ENCODE measurements around the gene FBXO21.
A peak's percentile ranks its signal among the peaks of the same experiment; 100 is the strongest.

The FBXO21 gene

DNA sequence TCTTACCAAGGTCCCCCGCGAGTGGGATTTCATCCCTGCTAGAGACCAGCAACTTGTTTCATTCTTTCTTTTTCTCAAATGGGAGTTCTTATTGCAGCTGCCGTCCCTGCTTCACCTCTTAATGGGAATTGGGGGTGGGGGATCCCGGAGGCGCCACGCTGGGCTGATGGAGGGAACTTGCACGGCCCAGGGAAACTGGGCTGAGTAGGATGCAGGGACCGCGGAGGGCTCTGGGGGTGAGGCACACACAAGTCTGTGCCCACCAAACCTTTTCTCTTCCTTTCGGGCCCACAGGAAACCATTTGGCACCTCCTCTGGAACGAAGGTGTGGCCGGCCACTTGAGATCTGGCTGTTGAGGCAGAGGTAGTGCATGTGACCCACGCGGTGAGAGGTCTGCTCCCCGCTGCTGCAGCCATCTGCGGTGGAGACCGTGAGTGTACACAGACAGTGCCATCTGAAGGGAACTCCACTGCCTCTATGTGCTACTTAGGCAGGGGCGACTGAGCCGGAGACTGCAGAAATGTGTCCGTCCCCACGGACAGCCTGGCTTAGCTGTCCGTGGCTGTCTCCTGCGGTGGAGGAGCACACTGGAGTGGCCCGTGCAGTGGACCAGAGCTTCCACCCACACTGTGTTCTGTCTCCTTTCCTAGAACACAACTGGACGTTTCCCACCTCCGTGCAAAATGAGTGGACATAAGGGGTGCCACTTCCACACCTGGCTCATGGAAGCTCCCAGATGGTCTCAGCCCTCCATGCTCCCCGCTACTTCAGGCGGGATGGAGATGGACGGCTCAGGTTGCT, 49.0 kb downstream of the FBXO21 start:
- no peaks in the 10 kb centered on the region for H3K79me2 ChIP-seq (ENCODE audit: insufficient read depth, low read length)
- no peaks in the 10 kb centered on the region for H3K9me2 ChIP-seq (replicated peaks; ENCODE audit: insufficient read depth, low read length)
- H3K27ac ChIP-seq (ENCODE audit: low read depth, low read length): peak overlapping the region; percentile 54
- H3F3A ChIP-seq (ENCODE audit: insufficient read depth): peaks cover 15% of the 10 kb centered on the region
- no peak overlapping the region for H3K9ac ChIP-seq (ENCODE audit: low read length)
- H3K4me3 ChIP-seq (ENCODE audit: insufficient read depth, low read length, poor library complexity, severe bottlenecking): no peak overlapping the region
- H4K20me1 ChIP-seq (ENCODE audit: low read depth, low read length): no peaks in the 10 kb centered on the region
- no peaks in the 10 kb centered on the region for H3K27me3 ChIP-seq (ENCODE audit: low read length)
- no peaks in the 10 kb centered on the region for H3K9me3 ChIP-seq (ENCODE audit: insufficient read depth, low read length)
- no peak overlapping the region for H2AFZ ChIP-seq (ENCODE audit: low read depth, low read length, severe bottlenecking)
- H3K36me3 ChIP-seq (ENCODE audit: low read length): peaks cover 12% of the 10 kb centered on the region
- H3K4me2 ChIP-seq (ENCODE audit: low read depth, low read length, poor library complexity, severe bottlenecking): peak overlapping the region; percentile 35
- no peak for TF ChIP-seq EZH2phosphoT487 (conservative IDR thresholded peaks at IDR 0.05; ENCODE audit: low read length)
- TF ChIP-seq, protein P1, sequence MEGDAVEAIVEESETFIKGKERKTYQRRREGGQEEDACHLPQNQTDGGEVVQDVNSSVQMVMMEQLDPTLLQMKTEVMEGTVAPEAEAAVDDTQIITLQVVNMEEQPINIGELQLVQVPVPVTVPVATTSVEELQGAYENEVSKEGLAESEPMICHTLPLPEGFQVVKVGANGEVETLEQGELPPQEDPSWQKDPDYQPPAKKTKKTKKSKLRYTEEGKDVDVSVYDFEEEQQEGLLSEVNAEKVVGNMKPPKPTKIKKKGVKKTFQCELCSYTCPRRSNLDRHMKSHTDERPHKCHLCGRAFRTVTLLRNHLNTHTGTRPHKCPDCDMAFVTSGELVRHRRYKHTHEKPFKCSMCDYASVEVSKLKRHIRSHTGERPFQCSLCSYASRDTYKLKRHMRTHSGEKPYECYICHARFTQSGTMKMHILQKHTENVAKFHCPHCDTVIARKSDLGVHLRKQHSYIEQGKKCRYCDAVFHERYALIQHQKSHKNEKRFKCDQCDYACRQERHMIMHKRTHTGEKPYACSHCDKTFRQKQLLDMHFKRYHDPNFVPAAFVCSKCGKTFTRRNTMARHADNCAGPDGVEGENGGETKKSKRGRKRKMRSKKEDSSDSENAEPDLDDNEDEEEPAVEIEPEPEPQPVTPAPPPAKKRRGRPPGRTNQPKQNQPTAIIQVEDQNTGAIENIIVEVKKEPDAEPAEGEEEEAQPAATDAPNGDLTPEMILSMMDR (IDR thresholded peaks at IDR 0.05; ENCODE audit: insufficient read depth, low read length, poor library complexity, severe bottlenecking): no peak

DNA sequence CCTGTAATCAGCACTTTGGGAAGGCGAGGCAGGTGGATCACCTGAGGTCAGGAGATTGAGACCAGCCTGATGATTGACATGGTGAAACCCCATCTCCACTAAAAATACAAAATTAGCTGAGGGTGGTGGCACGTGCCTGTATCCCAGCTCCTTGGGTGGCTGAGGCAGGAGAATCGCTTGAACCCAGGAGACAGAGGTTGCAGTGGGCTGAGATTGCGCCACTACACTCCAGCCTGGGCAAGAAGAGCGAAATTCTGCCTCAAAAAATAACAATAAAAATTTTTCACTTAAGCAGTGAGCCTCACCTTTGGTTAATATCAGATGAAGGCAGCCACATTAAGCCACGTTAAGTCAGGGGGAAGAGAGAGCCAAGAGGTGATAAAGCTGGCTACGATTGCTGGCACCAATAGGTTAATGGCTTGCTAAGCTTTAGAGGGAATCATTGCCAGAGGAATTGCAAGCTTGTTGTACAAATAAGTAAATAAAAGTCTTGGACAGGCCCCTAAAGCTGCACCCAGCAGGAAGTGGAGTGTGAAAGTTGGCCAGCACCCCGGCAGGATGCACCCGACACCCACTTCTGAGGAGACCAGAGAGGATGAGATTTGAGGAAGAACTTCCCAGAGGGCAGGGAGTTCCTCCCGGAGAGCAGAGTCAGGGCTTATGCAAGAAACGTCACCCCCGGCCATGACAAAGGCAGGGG, 49.7 kb downstream of the FBXO21 start:
- H3K9me3 ChIP-seq (ENCODE audit: insufficient read depth, low read length): no peaks in the 10 kb centered on the region
- H2AFZ ChIP-seq (ENCODE audit: low read depth, low read length, severe bottlenecking): no peak overlapping the region
- H3K27ac ChIP-seq (ENCODE audit: low read depth, low read length): no peak overlapping the region
- no peak overlapping the region for H3K9ac ChIP-seq (ENCODE audit: low read length)
- H4K20me1 ChIP-seq (ENCODE audit: low read depth, low read length): no peaks in the 10 kb centered on the region
- H3K79me2 ChIP-seq (ENCODE audit: insufficient read depth, low read length): no peaks in the 10 kb centered on the region
- TF ChIP-seq, protein P1 (IDR thresholded peaks at IDR 0.05; ENCODE audit: insufficient read depth, low read length, poor library complexity, severe bottlenecking): no peak
- TF ChIP-seq EZH2phosphoT487 (conservative IDR thresholded peaks at IDR 0.05; ENCODE audit: low read length): no peak
- H3K27me3 ChIP-seq (ENCODE audit: low read length): no peaks in the 10 kb centered on the region
- H3K9me2 ChIP-seq (replicated peaks; ENCODE audit: insufficient read depth, low read length): no peaks in the 10 kb centered on the region
- H3K36me3 ChIP-seq (ENCODE audit: low read length): peaks cover 12% of the 10 kb centered on the region
- peaks cover 15% of the 10 kb centered on the region for H3F3A ChIP-seq (ENCODE audit: insufficient read depth)
- no peak overlapping the region for H3K4me2 ChIP-seq (ENCODE audit: low read depth, low read length, poor library complexity, severe bottlenecking)
- H3K4me3 ChIP-seq (ENCODE audit: insufficient read depth, low read length, poor library complexity, severe bottlenecking): no peak overlapping the region

DNA sequence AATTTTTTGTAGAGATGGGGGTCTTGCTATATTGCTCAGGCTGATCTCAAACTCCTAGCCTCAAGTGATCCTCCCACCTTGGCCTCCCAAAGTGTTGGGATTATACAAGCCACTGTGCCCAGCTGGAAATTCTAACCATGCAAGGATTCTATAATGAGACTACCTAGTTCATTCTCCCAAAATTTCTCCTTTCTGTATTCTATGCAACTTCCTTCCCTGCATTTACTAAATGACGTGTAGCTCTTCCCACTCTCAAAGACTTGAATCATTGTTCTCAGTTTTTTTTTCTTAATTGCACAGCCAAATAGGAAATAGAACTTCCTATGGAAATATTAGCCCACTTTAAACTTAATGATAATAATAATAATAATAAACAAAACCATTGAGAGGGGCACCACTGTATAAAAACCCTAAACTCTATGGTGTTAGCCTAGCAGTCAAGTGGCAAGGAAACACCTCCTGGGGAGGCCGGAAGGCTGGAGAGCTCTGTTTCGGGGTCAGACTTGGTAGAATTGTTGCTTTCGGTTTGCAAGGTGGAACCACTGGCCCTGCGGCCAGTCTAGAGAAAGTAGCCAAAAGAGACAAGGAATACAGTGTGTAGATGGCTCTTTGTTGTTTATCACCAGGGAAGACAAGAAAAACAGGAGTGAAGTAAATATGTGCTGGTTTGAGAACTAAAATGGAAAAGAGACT, 51.1 kb downstream of the FBXO21 start:
- Histone ChIP-seq H3K4me2 (ENCODE audit: low read depth, low read length, poor library complexity, severe bottlenecking) (no peak overlapping the region), H3K27me3 (ENCODE audit: low read length) (no peaks in the 10 kb centered on the region), H2AFZ (ENCODE audit: low read depth, low read length, severe bottlenecking) (no peak overlapping the region), H3K27ac (ENCODE audit: low read depth, low read length) (no peak overlapping the region), H3F3A (ENCODE audit: insufficient read depth) (peaks cover 15% of the 10 kb centered on the region), H3K36me3 (ENCODE audit: low read length) (peaks cover 8% of the 10 kb centered on the region), H3K79me2 (ENCODE audit: insufficient read depth, low read length) (no peaks in the 10 kb centered on the region), H3K9me3 (ENCODE audit: insufficient read depth, low read length) (no peaks in the 10 kb centered on the region), H3K4me3 (ENCODE audit: insufficient read depth, low read length, poor library complexity, severe bottlenecking) (no peak overlapping the region), H3K9ac (ENCODE audit: low read length) (no peak overlapping the region), H3K9me2 (replicated peaks; ENCODE audit: insufficient read depth, low read length) (no peaks in the 10 kb centered on the region), H4K20me1 (ENCODE audit: low read depth, low read length) (no peaks in the 10 kb centered on the region)
- TF ChIP-seq, protein P1 (IDR thresholded peaks at IDR 0.05; ENCODE audit: insufficient read depth, low read length, poor library complexity, severe bottlenecking): no peak
- no peak for TF ChIP-seq EZH2phosphoT487 (conservative IDR thresholded peaks at IDR 0.05; ENCODE audit: low read length)
